EL (cell line): Measurements from ENCODE around the gene EPS8L3.
A peak's percentile ranks its signal among the peaks of the same experiment; 100 is the strongest.

ENCODE experiments used
- DNase-seq: peaks from one replicate; pipeline ENCODE4 v3.0.0-alpha.2; 2016

The EPS8L3 gene

GRCh38 chr1:109793089-109793485 lies 29.4 kb upstream of the EPS8L3 start:
- no peak for DNase-seq

DNA sequence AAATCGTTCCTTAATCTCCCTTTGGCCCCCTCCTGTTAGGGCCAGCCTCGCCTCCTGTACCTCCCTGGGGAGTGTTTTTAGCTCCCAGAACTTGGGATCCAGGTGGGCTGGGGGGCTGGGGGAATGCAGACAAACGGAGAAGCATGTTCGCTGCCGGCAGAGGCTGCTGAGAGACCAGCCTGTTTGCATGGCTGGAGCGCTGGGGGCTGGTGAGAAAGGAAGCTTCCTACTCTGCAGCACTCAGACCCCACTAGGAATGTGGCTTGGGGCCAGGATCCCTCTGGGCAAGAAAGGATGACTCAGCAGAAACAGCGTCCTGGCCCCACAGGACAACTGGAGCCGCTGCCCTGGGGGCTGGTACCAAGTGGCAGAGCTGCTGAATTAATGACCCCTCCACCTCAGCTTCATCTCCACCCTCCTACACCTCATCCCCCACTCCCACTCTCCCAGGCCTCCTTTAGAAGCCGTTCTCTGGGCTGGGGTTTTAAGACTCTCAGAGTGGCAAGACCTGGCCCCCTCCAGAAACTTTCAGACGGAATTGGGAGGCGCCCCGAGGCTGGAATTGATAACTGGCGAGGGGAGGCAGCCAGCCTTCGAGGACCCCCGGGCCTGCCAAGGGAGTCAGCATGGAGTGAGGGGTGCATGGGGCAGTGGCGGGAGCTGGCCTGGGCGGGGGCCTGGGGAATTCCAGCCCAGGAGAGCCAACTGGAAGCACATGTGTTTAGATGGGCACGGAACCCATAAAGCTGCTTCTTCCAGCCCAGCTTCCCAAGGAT lies 28.5 kb upstream of the EPS8L3 start:
- peak; percentile 96 for DNase-seq

GRCh38 chr1:109791495-109792043 lies 27.8 kb upstream of the EPS8L3 start:
- no peak for DNase-seq

GRCh38 chr1:109790735-109791494 lies 27.2 kb upstream of the EPS8L3 start:
- DNase-seq: peak; percentile 36

DNA sequence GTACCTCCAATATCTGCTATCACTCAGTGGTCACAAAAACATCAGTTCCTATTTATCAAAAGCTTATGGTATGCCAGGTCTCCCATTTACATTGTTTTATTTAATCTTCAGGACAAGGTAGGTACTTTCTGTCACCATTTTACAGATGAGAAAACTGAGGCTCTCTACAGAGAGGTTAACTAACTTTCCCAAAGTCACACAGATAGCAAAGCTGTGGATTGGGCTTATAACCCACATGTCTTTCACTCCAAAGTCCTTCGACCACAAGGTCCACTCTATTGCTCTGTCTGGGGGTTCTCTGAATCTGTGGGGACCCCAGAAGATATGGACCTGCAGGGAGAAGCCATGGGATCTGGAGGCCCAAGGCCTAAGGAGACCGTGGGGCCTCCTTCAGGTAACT lies 26.6 kb upstream of the EPS8L3 start:
- no peak for DNase-seq

GRCh38 chr1:109789551-109790180 lies 25.9 kb upstream of the EPS8L3 start:
- no peak for DNase-seq

DNA sequence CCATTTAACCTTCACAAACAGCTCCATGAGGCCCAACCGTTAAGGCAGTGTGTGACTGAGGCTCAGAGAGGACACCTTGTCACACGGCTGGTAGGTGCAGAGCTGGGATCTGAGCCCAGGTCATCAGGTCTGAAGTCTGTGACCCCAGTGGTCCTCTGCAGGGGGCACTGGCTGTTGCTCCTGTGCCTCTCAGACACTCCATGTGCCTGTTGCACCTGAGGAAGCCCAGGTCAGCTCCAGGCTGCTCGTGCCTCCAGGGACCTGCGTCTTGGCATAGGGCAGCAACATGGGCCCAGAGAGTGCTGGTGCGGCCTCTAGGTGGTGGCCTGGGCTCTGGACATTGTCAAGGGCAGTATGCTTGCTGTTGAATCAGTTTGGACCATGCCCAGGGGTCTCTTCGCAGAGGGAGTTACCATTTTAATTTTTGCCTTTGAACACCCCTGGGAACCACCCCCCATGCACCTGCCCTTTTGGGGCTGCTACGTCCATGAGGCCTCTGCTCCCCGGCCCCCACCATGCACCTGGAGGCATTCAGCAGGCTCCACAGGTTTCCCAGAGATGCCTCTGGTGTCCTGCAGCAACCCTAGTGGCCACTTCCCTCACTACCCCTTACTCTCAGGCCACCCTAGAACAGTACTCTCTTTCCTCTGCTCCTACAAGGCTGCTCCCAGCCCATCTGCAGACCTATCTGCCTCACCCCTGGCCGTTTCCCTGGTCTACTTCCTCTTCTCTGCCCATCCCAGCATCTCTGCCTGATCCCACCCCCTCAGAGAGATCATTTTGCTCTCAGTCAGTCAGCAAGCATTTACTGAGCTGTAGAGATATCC lies 25.2 kb upstream of the EPS8L3 start:
- no peak for DNase-seq

DNA sequence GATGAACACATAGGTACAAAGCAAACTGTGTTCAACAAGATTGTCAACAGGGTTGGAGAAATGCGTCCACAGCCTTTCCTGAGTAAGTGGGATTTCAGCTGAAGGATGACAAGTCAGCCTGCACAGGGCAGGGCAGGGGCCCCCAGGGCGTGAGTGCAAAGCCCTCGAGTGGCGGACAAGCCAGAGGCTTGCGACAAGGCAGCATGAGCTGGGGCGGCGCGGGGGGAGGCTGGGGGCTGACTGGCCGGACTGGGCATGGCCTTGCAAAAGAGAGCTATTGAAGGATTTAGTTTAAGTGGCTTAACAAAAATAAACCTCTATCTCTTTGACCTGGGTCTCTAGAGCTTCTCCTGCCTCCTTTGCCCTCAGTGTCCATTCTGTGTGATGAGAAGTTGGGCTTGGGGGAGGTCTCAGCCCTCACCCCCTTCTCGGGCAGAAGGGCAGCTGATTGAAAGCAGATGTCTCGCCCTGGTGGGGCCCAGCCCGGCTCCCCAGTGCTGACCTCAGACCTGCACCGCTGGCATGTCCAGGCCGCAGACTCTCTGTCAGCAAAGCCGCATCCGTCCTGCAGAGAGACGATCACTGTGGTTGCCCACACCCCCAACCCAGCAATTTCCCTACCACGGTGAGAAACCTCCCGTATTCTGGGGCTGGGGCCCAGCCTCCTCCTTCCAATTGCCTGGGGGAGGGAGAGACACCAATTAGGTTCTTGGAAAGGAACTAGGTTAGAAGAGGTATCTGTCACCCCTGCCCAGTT lies 24.3 kb upstream of the EPS8L3 start:
- no peak for DNase-seq

DNA sequence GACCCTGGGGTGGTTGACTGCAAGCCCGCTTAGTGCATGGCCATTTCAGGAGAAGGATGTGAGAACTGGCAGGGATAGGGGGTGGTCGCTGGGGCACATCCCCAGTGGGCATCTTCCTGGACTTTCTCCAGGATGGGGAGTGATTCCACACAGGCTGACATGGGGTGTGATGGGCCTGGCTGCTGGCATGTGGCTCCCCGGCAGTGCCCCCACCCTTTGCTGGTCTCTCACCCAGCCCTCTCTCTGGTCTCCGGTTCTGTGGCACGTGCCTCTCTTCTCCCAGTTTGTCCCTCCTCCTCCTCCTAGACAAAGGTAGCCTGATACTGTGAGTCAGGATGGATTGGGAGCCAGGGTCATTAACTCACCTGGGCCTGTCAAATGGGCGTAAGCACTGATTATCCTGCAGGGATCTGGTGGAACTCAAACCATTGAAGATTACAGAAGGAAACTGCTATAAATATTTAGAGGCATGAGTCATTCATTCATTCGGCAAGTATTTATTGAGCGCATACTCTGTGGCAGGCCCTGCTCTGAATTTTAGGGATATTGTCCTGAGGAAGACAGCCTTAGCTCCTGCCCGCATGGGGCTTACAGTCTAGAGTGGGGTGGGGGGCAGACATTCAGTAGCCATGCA lies 23.6 kb upstream of the EPS8L3 start:
- DNase-seq: peak; percentile 50

DNA sequence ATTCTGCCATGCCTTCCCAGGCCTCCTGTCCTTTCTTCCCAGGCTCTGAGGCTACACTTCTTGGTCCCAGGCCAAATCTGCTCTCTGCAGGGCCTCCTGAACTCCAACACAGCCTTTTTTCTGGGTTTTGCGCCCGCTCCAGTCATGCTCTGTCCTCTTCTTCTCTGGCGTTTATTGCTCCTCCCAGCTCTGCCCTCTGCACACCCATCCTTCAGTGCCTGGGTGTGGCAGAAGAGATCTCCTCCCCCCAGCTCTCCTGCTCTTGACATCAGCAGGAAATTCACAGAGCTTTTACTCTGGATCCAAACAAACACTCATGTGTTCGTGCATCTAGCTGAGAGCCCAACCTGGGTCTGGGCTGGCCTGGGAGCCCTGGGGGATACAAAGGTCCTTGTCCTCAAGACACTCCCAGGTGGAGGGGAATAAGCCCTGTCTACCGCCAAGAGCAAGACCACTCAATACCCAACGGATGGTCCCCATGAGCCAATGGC lies 22.9 kb upstream of the EPS8L3 start:
- DNase-seq: no peak

- no peak for DNase-seq
Observed at GRCh38 chr1:109786112-109786480, 22.4 kb upstream of the EPS8L3 start.

DNA sequence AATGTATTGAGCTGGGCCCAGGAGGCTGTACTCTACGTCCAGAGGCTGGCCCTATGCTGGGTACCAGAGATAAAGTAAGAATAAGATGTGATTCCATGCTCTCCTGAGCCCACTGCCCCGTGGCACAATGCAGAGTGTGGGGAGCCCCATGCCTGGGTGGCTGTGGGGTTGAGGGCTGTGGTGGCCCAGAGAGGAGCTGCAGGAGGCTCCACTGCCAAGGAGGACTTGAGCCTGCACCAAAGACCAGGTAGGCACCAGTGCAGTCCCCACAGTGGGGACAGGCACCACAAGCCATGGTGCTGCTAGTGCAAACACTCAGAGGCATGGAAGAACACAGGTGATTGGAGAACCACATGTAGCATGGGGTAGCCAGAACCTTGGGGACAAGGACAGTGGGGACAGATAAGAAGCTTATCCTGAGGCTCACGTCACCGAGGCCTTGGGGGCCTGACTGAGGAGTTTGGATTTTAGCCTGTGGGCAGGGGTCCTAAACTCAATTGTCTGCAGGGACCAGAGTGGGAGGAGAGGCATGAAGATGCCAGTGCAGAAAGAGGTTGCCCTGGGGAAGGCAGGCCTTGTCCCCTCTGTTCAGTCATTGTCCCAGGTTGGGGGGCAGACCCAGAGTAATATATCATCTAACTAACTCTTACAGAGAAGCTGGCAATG lies 21.9 kb upstream of the EPS8L3 start:
- DNase-seq: no peak

GRCh38 chr1:109784551-109785252 lies 21.0 kb upstream of the EPS8L3 start:
- no peak for DNase-seq

- peak; percentile 89 for DNase-seq
Observed at GRCh38 chr1:109783436-109783835, 19.7 kb upstream of the EPS8L3 start.

DNA sequence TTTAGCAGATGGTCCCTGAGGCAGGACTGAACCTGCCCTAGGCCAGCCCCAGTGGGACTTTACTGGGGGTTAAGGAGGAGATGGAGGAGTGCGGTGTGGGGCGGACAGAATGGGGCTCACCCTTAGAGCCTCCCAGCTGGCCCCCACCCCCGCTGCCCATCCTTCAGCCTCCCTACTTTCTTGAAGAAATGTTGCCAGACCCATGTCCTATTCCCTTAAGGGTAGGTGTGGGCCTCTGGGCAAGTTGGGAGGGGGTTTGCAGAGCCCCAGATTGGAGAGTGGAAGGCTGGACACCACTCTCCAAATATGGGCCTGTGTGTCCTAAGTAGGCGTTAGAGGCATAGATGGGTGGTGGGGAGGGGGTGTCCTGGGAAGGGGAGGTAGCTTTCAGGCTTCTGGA lies 19.2 kb upstream of the EPS8L3 start:
- DNase-seq: no peak

DNA sequence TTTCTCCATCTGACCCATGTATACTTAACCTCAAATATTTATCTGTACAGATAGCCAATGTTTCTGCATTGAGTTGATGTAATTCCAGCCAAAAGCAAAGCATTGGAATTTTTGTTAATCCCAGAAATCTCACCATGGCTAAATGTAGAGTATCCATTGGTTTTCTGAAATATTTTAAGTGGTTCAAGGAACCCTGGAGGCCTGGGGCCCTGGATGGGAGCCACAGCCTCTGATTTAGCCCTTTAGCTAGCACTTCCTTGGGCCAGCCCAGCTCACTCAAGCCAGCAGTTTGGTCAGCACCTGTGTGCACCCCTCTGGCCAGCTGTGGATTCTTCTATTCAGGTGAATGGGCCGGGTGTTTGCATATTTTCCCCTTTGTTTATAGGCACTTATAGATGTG lies 18.8 kb upstream of the EPS8L3 start:
- DNase-seq: peak; percentile 50

DNA sequence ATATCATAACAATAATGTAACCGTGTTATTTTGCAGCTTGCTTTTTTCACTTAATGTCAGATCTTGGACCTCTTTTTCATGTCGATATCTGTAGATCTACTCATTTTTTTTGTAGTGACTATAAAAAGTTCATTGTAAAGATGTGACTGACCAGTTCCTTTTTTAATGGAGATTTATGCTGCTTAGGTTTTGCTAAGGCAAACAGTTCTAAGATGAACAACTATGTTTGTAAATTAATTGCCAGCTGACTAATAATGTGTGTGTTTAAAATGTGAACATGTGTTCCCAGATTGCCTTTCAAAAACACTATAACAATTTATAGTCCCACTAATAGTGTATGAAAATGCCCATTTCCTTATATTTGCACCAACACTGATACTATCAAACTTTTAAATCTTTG lies 18.1 kb upstream of the EPS8L3 start:
- no peak for DNase-seq

- DNase-seq: no peak
Observed at GRCh38 chr1:109780982-109781381, 17.3 kb upstream of the EPS8L3 start.

GRCh38 chr1:109777980-109778625 lies 14.4 kb upstream of the EPS8L3 start:
- no peak for DNase-seq

DNA sequence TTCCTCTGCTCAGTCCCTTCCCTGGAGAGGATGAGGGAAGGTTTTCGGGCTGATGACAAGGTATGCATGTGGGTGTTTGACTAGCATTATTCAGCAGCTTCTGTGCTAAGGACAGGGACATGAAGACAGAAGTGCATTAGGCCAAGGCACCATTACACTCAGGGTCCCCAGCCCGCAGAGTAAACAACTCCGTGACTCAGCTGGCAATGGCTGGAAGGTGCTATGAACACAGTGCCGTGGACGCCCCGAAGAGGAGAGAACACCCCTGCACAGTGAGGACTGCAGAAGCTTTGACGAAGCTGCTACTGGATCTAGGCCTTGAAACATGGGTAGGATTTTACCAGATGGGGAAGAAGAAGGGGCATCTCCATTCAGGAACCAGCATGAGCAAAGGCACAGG lies 13.7 kb upstream of the EPS8L3 start:
- no peak for DNase-seq
